Omental fat pad (tissue), 4 donors: ENCODE data around the gene MGMT. TPM values are rescaled to one million over a fixed set of nuclear protein-coding genes. Genes with fewer than 3 reads are reported as not detected.

Experiments used
- ATAC-seq: fragments of 150-250 bp; one replicate; pipeline ENCODE4 v1.9.1; 2016; ENCODE audit warnings: mild to moderate bottlenecking, moderate library complexity; ENCODE audit not compliant: low FRiP score
- DNase-seq: peaks from one replicate; pipeline ENCODE4 v3.0.0-alpha.2; 2019; ENCODE audit warnings: low spot score
- total RNA-seq, 4 donors: library from RNA; depleted of rRNA; stranded (reverse); fragments of >200 nt; gene quantifications; one replicate each; pipeline ENCODE4 v1.1.0, GENCODE V29; 2016
- TF ChIP-seq, protein P1 (sequence below), 3 donors: fragments of 450-650 bp; IDR thresholded peaks; one replicate each; pipeline ENCODE4 v1.5.1; 2016 to 2017; ENCODE audit warnings: antibody characterized with exemption in 3 of 3, mild to moderate bottlenecking in 3 of 3, moderate library complexity in 2 of 3

The MGMT gene
- total RNA-seq, 4 donors from 2014 or later, result 27.3 to 56.6 (median 35.4) TPM

DNA sequence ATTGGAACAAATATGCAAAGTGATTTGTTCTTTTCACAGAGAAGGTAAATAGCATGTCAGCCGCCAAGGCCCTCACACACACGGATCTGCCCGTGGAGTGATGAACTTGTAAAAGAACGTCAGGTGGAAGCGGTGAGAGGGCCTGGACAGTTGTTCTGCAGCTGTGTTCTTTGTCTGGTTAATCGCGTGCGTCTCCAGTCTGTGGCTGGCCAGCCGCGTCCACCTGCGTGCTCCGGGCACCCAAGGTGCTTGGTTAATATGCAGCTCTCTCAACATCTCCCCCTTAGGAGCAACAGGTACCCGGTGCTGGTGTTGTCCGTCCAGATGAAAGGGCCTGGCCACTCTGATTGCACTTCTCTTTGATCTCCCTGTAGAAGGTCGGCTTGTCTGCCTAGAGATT lies 162.9 kb downstream of the MGMT start:
- DNase-seq (no peak), ATAC-seq (no peak)
- TF ChIP-seq, protein P1, sequence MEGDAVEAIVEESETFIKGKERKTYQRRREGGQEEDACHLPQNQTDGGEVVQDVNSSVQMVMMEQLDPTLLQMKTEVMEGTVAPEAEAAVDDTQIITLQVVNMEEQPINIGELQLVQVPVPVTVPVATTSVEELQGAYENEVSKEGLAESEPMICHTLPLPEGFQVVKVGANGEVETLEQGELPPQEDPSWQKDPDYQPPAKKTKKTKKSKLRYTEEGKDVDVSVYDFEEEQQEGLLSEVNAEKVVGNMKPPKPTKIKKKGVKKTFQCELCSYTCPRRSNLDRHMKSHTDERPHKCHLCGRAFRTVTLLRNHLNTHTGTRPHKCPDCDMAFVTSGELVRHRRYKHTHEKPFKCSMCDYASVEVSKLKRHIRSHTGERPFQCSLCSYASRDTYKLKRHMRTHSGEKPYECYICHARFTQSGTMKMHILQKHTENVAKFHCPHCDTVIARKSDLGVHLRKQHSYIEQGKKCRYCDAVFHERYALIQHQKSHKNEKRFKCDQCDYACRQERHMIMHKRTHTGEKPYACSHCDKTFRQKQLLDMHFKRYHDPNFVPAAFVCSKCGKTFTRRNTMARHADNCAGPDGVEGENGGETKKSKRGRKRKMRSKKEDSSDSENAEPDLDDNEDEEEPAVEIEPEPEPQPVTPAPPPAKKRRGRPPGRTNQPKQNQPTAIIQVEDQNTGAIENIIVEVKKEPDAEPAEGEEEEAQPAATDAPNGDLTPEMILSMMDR (IDR thresholded peaks at IDR 0.05), result no peak

DNA sequence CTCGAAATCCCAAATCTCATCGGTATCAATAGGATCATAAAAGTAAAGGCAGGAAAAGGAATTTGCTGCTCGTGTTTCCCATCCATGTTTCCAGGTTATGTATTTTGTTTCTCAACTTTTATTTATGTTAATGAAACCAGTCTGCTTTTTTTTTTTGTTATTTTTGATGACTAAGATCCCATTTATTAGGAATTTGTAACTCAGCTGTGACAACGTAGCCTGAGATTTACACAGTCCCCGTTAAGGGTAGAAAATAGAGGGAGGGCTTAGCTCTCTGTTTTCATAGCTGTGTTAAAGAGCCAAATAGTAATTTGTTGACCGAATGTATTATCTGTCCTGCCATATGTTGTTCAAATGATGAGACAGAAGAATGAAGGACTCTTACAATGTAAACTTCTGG lies 164.0 kb downstream of the MGMT start:
- DNase-seq, result no peak
- TF ChIP-seq, protein P1 (IDR thresholded peaks at IDR 0.05), result no peak
- no peak for ATAC-seq

DNA sequence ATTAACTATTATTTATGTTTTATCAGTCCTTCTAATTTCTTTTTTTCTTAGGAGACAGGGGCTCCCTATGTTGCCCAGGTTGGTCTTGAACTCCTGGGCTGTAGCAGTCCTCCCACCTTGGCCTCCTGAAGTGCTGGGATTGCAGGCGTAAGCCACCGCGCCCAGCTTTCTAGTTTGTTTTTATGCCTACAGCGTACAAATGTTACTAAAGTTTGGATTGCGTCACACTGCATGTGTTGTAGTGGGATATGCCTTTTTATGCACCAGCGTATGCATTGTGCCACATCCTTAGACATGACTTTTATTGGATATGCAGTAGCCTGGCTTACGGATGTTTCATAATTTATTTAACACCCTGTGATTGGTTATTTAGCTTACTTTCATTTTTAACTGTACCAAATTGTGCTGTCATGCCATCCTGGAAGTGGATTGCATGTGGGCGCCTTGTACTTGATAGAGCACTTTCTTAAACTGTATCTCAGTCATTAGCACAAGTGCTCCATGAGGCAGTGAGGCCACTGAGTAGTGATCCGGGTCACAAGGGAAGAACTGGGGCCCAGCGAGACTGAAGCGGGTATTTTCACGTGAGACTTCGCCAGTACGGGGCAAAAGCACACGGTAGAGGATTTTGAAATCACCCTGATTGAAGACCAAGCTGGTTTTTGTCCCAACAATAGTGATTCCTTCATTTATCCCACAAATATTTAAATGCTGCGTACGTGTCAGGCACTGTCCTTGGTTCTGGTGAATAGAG lies 165.0 kb downstream of the MGMT start:
- ATAC-seq (no peak), DNase-seq (no peak)
- TF ChIP-seq, protein P1 (IDR thresholded peaks at IDR 0.05), result no peak

GRCh38 chr10:129637010-129637409 lies 170.0 kb downstream of the MGMT start:
- ATAC-seq (no peak), DNase-seq (no peak)
- TF ChIP-seq, protein P1 (IDR thresholded peaks at IDR 0.05), result no peak

DNA sequence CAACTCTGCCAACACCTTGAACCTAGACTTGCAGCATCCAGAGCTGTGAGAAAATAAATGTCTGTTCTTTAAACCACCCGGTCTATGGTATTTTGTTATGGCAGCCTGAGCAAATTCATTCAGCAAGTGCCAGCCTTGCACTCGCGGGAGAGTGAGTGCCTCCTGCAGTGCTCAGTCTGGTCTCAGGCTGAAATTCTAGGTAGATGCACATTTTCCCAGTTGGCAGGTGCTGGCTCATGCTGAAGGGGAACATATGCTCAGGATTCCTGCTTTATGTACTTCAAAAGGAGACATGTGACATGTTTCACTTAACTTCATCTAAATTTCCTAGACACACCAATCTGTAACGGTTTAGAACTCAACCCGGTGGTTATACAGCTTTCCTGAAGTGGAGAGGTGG lies 170.8 kb downstream of the MGMT start:
- TF ChIP-seq, protein P1 (IDR thresholded peaks at IDR 0.05), result no peak
- ATAC-seq (no peak), DNase-seq (no peak)

DNA sequence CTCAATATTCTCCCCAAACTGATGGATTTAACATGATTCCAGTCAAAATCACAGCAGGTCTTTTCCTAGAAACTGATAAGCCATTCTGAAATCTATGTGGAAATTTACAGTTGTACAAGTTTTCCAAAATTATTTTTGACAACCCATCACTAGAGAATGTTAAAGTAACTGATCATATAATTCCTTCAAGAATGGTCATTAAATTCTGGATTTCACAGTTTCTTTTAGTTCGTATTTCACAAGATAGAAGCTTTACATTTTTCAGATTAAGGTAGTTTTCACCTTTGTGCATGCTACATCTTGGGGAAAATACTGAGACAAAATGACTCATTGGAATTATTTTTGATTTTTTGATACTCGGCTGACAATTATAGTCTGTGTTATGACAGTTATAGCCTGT lies 174.3 kb downstream of the MGMT start:
- ATAC-seq, result no peak
- TF ChIP-seq, protein P1 (IDR thresholded peaks at IDR 0.05), result no peak
- DNase-seq, result no peak

DNA sequence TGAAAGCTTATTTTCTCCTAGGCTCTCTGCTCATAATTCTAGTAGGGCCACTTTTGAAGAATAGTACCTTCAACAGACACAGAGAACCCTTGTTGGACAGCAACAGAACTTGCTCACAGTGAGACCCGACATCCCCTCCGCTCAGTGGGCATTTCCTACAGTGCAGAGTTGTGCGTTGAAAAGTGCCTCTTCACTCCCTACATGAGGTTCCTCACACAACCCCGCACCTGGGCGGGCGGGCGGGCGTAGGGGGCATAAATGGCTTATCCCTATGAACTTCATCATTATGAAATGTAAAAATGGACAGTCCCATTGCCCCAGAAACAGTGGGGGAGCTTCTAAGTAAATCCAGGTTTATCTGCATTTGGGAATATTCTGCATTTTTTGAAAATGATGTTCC lies 174.9 kb downstream of the MGMT start:
- TF ChIP-seq, protein P1 (IDR thresholded peaks at IDR 0.05), result no peak
- DNase-seq (no peak), ATAC-seq (no peak)
